Glomerular visceral epithelial cell (primary cell): ENCODE measurements around the gene REG1B.
"Not testable (repeated sequence)": the region's sequence is repeated elsewhere in the genome, so short reads cannot be mapped to it uniquely, and the experiment has no call there.

ENCODE experiments used
- DNase-seq: peaks from one replicate; pipeline ENCODE4 v3.0.0-alpha.2; 2016; ENCODE audit errors: extremely low spot score

The REG1B gene

DNA sequence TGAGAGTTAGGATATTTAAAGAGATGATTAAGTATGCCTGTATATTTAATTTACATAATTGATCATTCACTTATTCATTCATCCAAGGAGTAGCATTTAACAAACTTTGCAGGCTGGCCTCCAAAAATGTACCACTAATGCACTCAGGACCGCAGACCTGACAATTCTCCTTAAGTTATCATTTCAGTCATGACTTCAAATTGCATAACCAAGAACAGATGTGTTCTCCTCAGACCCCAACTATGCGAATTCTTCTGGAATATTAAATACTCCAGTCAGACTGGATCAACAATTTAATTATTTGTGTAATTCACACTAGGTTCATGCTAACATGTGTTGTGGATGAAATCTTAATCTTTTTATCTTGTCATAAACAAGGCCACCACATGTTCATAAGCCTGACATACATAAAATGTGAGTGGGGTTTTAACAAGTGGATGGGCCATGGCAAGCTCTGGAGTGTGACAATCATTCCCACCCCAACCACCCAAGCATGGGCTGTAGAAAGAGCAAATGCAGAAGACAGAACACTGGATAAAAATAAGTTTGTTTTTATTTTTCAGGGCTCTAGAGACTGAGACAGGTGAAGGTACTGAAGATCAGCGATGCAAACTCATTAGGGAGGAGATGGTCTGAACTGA, 3.2 kb downstream of the REG1B start:
- DNase-seq: no peak

DNA sequence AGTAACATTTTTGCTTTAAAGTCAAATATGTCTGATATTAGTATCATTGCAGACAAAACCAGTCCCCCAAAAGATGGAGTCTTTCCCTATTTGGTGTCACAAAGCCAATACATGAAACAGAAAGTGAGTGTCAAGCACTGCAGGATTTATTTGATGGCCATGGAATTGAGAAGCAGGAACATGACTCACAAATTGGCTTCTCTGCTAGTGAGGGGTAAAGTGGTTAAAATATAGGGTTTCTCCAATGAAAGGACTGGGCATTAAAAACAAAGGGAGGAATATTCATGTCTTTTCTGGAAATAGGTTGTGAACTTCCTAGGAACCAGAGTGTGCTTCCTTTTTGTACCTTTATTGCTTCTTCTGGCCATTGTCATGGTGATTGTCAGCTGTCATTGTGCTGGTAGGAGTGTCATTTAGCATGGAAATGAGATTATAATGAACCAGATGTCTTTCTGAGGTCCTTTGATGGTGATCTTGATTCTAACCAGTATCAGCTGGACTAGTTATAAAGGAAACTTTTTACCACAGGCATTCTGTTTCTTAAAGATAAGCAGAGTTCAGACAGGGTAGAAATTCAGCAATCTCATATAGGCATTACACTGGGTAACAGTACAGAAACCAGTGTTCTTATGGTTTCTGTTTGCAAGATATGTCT, 4.1 kb downstream of the REG1B start:
- DNase-seq: no peak

DNA sequence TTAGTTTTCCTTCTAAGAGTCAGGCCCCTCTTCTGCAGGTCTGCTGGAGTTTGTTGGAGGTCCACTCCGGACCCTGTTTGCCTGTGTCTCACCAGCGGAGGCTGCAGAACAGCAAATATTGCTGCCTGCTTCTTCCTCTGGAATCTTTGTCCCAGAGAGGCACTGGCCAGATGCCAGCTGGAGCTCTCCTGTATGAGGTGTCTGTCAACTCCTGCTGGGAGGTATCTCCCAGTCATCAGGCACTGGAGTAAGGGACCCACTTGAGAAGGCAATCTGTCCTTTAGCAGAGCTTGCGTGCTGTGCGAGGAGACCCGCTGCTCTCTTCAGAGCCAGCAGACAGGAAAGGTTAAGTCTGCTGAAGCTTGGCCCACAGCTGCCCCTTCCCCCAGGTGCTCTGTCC, 4.8 kb downstream of the REG1B start:
- DNase-seq: no peak

DNA sequence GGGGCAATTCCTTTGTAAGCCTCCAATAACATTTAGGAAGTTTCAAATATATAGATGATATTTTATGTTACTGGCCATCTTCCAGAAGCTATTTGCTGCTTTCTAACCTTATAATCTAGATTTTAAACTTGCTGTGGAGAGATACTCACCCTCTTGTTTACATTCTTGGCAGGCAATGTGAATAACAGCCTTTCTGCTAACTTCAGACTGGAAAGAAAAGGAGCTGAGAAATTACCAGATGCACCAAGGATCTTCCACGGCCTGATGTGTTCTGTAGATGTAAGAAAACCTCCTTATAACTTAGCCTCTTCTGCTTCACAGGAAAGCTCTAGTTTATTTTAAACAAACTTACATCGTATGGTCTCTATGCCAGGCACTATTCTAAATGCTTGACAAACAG, 16.7 kb downstream of the REG1B start:
- DNase-seq: no peak

DNA sequence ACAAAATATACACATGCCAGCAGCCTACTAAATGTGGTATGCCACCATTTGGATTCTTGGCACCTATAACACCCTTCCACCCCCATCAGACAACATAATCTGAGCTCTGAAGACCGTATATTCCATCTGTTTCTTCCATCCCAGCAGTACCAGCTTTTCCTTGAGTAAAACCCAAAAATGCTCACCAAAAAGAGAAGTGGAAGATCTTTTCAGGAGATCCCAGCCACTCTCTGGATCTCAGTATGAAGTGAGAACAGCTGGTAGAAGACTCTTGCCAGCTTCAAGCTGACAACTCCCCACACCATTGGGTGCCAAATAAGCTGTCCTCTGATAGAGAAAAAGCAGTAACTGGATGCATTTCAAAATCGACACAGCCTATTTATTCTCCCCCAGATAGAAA, 22.6 kb downstream of the REG1B start:
- DNase-seq: no peak

DNA sequence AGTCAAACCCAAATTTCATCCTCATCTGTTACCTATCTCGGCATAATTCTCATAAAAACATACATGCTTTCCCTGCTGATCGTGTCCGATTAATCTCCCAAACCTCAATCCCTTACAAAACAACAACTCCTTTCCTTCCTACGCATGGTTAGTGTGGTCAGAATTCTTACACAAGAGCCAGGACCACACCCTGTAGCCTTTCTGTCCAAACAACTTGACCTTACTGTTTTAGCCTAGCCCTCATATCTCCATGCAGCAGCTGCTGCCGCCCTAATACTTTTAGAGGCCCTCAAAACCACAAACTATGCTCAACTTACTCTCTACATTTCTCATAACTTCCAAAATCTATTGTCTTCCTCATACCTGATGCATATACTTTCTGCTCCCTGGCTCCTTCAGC, 33.0 kb downstream of the REG1B start:
- DNase-seq: not testable (repeated sequence)

DNA sequence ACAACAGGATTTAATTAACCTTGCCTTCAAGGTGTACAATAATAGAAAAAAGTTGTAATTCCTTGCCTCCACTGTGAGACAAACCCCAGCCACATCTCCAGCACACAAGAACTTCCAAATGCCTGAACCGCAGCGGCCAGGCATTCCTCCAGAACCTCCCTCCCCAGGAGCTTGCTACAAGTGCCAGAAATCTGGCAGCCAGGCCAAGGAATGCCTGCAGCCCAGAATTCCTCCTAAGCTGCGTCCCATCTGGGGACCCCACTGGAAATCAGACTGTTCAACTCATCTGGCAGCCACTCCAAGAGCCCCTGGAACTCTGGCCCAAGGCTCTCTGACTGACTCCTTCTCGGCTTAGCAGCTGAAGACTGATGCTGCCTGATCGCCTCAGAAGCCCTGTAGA, 34.3 kb downstream of the REG1B start:
- not testable (repeated sequence) for DNase-seq

DNA sequence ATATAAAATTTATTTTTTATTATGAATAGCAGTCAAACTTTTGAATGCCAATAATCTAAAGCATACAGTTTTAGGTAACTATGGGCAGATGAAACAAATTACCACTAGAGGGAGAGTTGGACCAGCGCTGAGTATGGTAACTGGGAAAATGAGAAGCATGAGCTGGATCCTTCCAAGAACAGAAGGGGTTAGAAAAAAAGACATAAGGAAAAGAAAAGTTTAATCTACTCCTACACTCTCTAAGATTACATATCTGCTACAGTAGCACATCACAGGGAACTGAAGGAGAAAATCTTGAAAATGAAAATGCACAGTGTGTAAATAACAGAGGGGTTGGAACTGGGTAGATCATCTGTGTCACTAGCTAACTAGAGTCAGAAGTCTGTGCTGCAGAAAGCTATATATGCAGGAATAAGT, 46.8 kb downstream of the REG1B start:
- DNase-seq: no peak

DNA sequence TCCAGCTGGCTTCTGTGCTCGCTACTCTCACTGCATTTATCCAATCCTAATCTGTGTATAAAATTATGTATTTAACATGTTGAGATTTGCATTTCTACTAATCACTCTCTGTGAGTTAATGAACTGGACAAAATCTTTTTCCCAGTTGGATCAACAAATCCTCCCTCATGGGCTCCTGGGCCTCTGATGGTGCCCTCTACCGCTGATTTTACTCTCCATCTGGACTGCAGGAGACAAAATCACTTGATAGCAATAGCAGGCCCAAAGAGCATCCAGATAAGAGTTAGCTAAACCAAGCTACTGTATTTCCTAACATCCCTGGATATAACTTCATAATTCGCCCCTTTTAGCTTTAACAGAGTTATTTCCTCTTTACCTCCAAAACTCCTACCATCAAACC, 47.8 kb downstream of the REG1B start:
- DNase-seq: no peak
